Stimulated activated CD8-positive, alpha-beta memory T cell treated with anti-CD3 and anti-CD28 coated beads, Interleukin-4, amount 100 ng/mL, for 48 hours (primary cell): ENCODE measurements around the gene ABCB8.

Experiments used
- DNase-seq: peaks from one replicate; pipeline ENCODE4 v3.0.0-alpha.2; 2020

The ABCB8 gene

GRCh38 chr7:151088856-151089699 lies 60.8 kb downstream of the ABCB8 start:
- DNase-seq: no peak

- no peak for DNase-seq
Measured at GRCh38 chr7:151089893-151090730, 61.9 kb downstream of the ABCB8 start.

- no peak for DNase-seq
Measured at GRCh38 chr7:151091003-151091402, 62.8 kb downstream of the ABCB8 start.

GRCh38 chr7:151091431-151091830 lies 63.2 kb downstream of the ABCB8 start:
- DNase-seq: peak; percentile 51

- no peak for DNase-seq
Measured at GRCh38 chr7:151091988-151092387, 63.7 kb downstream of the ABCB8 start.

GRCh38 chr7:151093748-151094147 lies 65.5 kb downstream of the ABCB8 start:
- DNase-seq: no peak

- DNase-seq: no peak
Measured at GRCh38 chr7:151094675-151095074, 66.4 kb downstream of the ABCB8 start.

GRCh38 chr7:151095123-151095797 lies 67.0 kb downstream of the ABCB8 start:
- DNase-seq: no peak

- no peak for DNase-seq
Measured at GRCh38 chr7:151095828-151096475, 67.7 kb downstream of the ABCB8 start.
